HepG2 (cell line): ENCODE data around the gene RALB. TPM values are rescaled to one million over a fixed set of nuclear protein-coding genes. Genes with fewer than 3 reads are reported as not detected.

Source experiments
- ATAC-seq: fragments of 200-7000 bp; cut with Tn5 transposase; 3 replicates; pipeline ENCODE4 v1.9.1; 2020; ENCODE audit warnings: mild to moderate bottlenecking, moderate library complexity
- BruUV-seq: library from RNA; stranded (reverse); fragments of 400-500 nt; replicated peaks from 2 replicates; lab custom pipeline; 2021; lab: Mats Ljungman, UMichigan
- CTCF ChIA-PET: fragments of 300-600 bp; formaldehyde crosslinking; extraction: SDS; loops from one replicate; lab custom pipeline; 2021; ENCODE audit warnings: low total read pairs, inconsistent platforms, low intra/inter-chr PET ratio; lab: Yijun Ruan, JAX
- POLR2A ChIA-PET: fragments of 350-600 bp; sonication (Branson Sonifier 250); formaldehyde crosslinking; loops from one replicate; lab custom pipeline; 2020; ENCODE audit warnings: antibody characterized with exemption, inconsistent platforms; lab: Yijun Ruan, JAX
- DNase-seq: peaks from one replicate; pipeline ENCODE4 v3.0.0-alpha.2; 2015; ENCODE audit warnings: low spot score
- FAIRE-seq: peaks from 3 replicates; lab custom pipeline; 2011; peaks lifted over from hg19 to GRCh38; lab: Jason Lieb, UNC
- H2AFZ ChIP-seq: one replicate; pipeline ENCODE4 v1.6.1; 2011; ENCODE audit warnings: low read length, inconsistent platforms
- H3K27ac ChIP-seq: fragments of 300-600 bp; 3 replicates; pipeline ENCODE4 v1.8.0; 2011; ENCODE audit warnings: mixed run types, mild to moderate bottlenecking, mixed read lengths, low read length, inconsistent platforms; ENCODE audit not compliant: insufficient read depth; ENCODE audit errors: extremely low read length
- H3K27me3 ChIP-seq, 2 experiments: fragments of 200-600 bp in 1 of 2; 2 replicates in 1 of 2; 3 replicates in 1 of 2; pipeline versions ENCODE4 v1.6.0 to v1.8.0; 2011; ENCODE audit warnings: low read length in 2 of 2, mild to moderate bottlenecking in 2 of 2, moderate library complexity in 2 of 2, inconsistent platforms in 1 of 2; ENCODE audit not compliant: insufficient read depth in 2 of 2, control insufficient read depth in 1 of 2
- H3K36me3 ChIP-seq, 2 experiments: fragments of 200-600 bp in 1 of 2; replicated peaks in 1 of 2; 2 replicates in 1 of 2; 3 replicates in 1 of 2; pipeline versions ENCODE4 v1.5.1 to v1.8.0; 2011; ENCODE audit warnings: low read length in 2 of 2, inconsistent platforms in 1 of 2; ENCODE audit not compliant: insufficient read depth in 2 of 2, control insufficient read depth in 1 of 2
- H3K4me1 ChIP-seq: 2 replicates; pipeline ENCODE4 v1.5.1; 2012; ENCODE audit warnings: low read length, inconsistent platforms; ENCODE audit not compliant: insufficient read depth
- H3K4me2 ChIP-seq: 2 replicates; pipeline ENCODE4 v1.6.0; 2011; ENCODE audit warnings: low read depth, low read length, inconsistent platforms
- H3K4me3 ChIP-seq, 3 experiments: fragments of 200-600 bp in 1 of 3; sonication (generic), shearing (Covaris generic) in 1 of 3; replicated peaks in 1 of 3; 2 replicates each; pipeline ENCODE4 v1.5.1; 2011 to 2016; ENCODE audit warnings: low read length in 3 of 3, inconsistent platforms in 2 of 3, low read depth in 2 of 3, mild to moderate bottlenecking in 2 of 3, control low read depth in 1 of 3, mixed read lengths in 1 of 3; ENCODE audit not compliant: insufficient read depth in 1 of 3
- H3K79me2 ChIP-seq: one replicate; pipeline ENCODE4 v1.6.1; 2011; ENCODE audit warnings: low read length, inconsistent platforms; ENCODE audit not compliant: insufficient read depth
- H3K9ac ChIP-seq: 2 replicates; pipeline ENCODE4 v1.6.0; 2011; ENCODE audit warnings: mild to moderate bottlenecking, low read depth, low read length, inconsistent platforms; ENCODE audit not compliant: insufficient read depth
- H3K9me3 ChIP-seq: 2 replicates; pipeline ENCODE4 v1.5.1; 2012; ENCODE audit warnings: mild to moderate bottlenecking, low read length
- H4K20me1 ChIP-seq: 2 replicates; pipeline ENCODE4 v1.6.0; 2011; ENCODE audit warnings: inconsistent platforms, mild to moderate bottlenecking, low read length, moderate library complexity; ENCODE audit not compliant: insufficient read depth
- CEBPG ChIP-seq: IDR thresholded peaks from 2 replicates; pipeline ENCODE4 v1.6.1; 2016
- CREM ChIP-seq, 2 experiments: sonication (generic) in 1 of 2; formaldehyde crosslinking in 1 of 2; IDR thresholded peaks; 2 replicates each; pipeline versions ENCODE4 v1.4.0 to v1.6.1; 2016 to 2020; ENCODE audit warnings: antibody characterized with exemption in 1 of 2, mild to moderate bottlenecking in 1 of 2, missing genetic modification reagents in 1 of 2
- MAFF ChIP-seq: IDR thresholded peaks from 2 replicates; pipeline ENCODE4 v1.6.1; 2011; ENCODE audit warnings: low read depth, low read length, improper control_type of control experiment
- RARG ChIP-seq: sonication (generic); formaldehyde crosslinking; IDR thresholded peaks from 2 replicates; pipeline ENCODE4 v1.4.0; 2020; ENCODE audit warnings: low read depth, mild to moderate bottlenecking, missing genetic modification reagents
- THAP7 ChIP-seq: sonication (generic); formaldehyde crosslinking; IDR thresholded peaks from 2 replicates; pipeline ENCODE4 v1.8.1; 2023; ENCODE audit warnings: mild to moderate bottlenecking, missing genetic modification reagents
- TMF1 ChIP-seq: sonication (generic); formaldehyde crosslinking; IDR thresholded peaks from 2 replicates; pipeline ENCODE4 v1.8.1; 2022; ENCODE audit warnings: low read depth, missing genetic modification reagents
- YEATS4 ChIP-seq: sonication (generic); formaldehyde crosslinking; IDR thresholded peaks from 2 replicates; pipeline ENCODE4 v1.4.0; 2020; ENCODE audit warnings: missing genetic modification reagents, borderline replicate concordance
- ZMYM2 ChIP-seq: sonication (generic); formaldehyde crosslinking; IDR thresholded peaks from 2 replicates; pipeline ENCODE4 v1.8.0; 2022; ENCODE audit warnings: mild to moderate bottlenecking, missing genetic modification reagents
- ZNF292 ChIP-seq: sonication (generic); formaldehyde crosslinking; IDR thresholded peaks from 2 replicates; pipeline ENCODE4 v1.8.1; 2022; ENCODE audit warnings: mild to moderate bottlenecking, low read depth, missing genetic modification reagents, borderline replicate concordance
- ZNF414 ChIP-seq: sonication (generic); formaldehyde crosslinking; IDR thresholded peaks from 2 replicates; pipeline ENCODE4 v1.5.0; 2020; ENCODE audit warnings: missing genetic modification reagents
- ZNF777 ChIP-seq: sonication (generic); formaldehyde crosslinking; IDR thresholded peaks from 2 replicates; pipeline ENCODE4 v1.4.0; 2020; ENCODE audit warnings: missing genetic modification reagents
- WGBS: methylation state at CpG from one replicate; pipeline ENCODE4 v1.1.6; 2017; ENCODE audit warnings: low lambda C conversion rate; 5-methylcytosine and 5-hydroxymethylcytosine counted together
- in situ Hi-C: cut with HindIII; loops from 2 replicates; pipeline ENCODE4 v1.10.0; 2017; ENCODE audit warnings: low pct_unique_long_range_greater_than_20kb; ENCODE audit not compliant: extremely low pct_ligation_motif_present
- intact Hi-C: fragments of 100-400 bp; cut with micrococcal nuclease; formaldehyde crosslinking; loops from one replicate; pipeline ENCODE4 v1.10.0; 2022; ENCODE audit not compliant: unreplicated experiment
- polyA plus RNA-seq, 8 experiments: library from polyadenylated mRNA; depleted of rRNA in 3 of 8; stranded (reverse) in 7 of 8; unstranded in 1 of 8; fragments of >200 nt; fragmentation: Illumina TruSeq in 4 of 8; extraction: Trizol in 4 of 8; gene quantifications; 2 replicates each; pipeline versions ENCODE4 v1.2.1 to v1.2.3, GENCODE V29; 2011 to 2016; ENCODE audit warnings: low read depth in 4 of 8, missing spikeins in 1 of 8, mixed read lengths in 1 of 8; ENCODE audit not compliant: insufficient read depth in 1 of 8
- total RNA-seq, 5 experiments: library from RNA; depleted of rRNA; stranded (reverse); fragments of >200 nt; fragmentation: Illumina TruSeq; extraction: Trizol; gene quantifications; 2 replicates each; pipeline ENCODE4 v1.2.3, GENCODE V29; 2016; ENCODE audit warnings: low read depth in 1 of 5
- TF ChIP-seq, protein P1 (sequence below): sonication (generic); formaldehyde crosslinking; IDR thresholded peaks from 2 replicates; pipeline ENCODE4 v1.5.1; 2020; ENCODE audit warnings: missing genetic modification reagents, mild to moderate bottlenecking, borderline replicate concordance
- TF ChIP-seq, protein P2 (sequence below), 2 experiments: fragments of 450-650 bp in 1 of 2; sonication (generic) in 1 of 2; formaldehyde crosslinking; IDR thresholded peaks; 2 replicates each; pipeline versions ENCODE4 v1.5.0 to v1.8.0; 2020 to 2022; ENCODE audit warnings: mild to moderate bottlenecking in 1 of 2, missing genetic modification reagents in 1 of 2

The RALB gene
- total and polyA plus RNA-seq, 2 of the 13 experiments (the other 11 are each of a cell fraction or from before 2014, with no cell fraction given), result 37.8 to 43.2 TPM

- no peak overlapping the region for H2AFZ ChIP-seq
- ATAC-seq (no peak), DNase-seq (no peak), FAIRE-seq (no peak)
- no peak overlapping the region for H3K9ac ChIP-seq
- H3K4me2 ChIP-seq, result no peak overlapping the region
- no peak overlapping the region for H3K4me3 ChIP-seq
- H3K27ac ChIP-seq, result no peak overlapping the region
- no peaks in the 10 kb centered on the region for H3K4me1 ChIP-seq
- H3K36me3 ChIP-seq, result peaks cover 9 to 50% of the 10 kb centered on the region in 2 experiments; a peak in 4 of 5 replicates
- WGBS, result 96% methylated on average over 4 of the region's 4 CpGs
- no peaks in the 10 kb centered on the region for H3K9me3 ChIP-seq
- H3K27me3 ChIP-seq, result no peaks in the 10 kb centered on the region
- no TSS peak for BruUV-seq
- CTCF ChIA-PET, result no interaction called here
- H4K20me1 ChIP-seq, result no peaks in the 10 kb centered on the region
- POLR2A ChIA-PET, result no interaction called here
- in situ Hi-C loops, result no loop called here
- TF ChIP-seq CEBPG (CRISPR knock-in tag) (no peak), CREM (IDR thresholded peaks at IDR 0.05) (no peak), CREM (CRISPR knock-in tag; IDR thresholded peaks at IDR 0.05) (no peak), ZNF777 (CRISPR knock-in tag) (no peak), RARG (CRISPR knock-in tag) (no peak), TMF1 (CRISPR knock-in tag) (no peak), ZMYM2 (no peak), ZNF414 (CRISPR knock-in tag) (no peak), YEATS4 (CRISPR knock-in tag) (no peak), MAFF (no peak), THAP7 (no peak), ZNF292 (CRISPR knock-in tag) (no peak)
- TF ChIP-seq, protein P1, sequence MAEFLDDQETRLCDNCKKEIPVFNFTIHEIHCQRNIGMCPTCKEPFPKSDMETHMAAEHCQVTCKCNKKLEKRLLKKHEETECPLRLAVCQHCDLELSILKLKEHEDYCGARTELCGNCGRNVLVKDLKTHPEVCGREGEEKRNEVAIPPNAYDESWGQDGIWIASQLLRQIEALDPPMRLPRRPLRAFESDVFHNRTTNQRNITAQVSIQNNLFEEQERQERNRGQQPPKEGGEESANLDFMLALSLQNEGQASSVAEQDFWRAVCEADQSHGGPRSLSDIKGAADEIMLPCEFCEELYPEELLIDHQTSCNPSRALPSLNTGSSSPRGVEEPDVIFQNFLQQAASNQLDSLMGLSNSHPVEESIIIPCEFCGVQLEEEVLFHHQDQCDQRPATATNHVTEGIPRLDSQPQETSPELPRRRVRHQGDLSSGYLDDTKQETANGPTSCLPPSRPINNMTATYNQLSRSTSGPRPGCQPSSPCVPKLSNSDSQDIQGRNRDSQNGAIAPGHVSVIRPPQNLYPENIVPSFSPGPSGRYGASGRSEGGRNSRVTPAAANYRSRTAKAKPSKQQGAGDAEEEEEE (CRISPR knock-in tag), result no peak
- TF ChIP-seq, protein P2, sequence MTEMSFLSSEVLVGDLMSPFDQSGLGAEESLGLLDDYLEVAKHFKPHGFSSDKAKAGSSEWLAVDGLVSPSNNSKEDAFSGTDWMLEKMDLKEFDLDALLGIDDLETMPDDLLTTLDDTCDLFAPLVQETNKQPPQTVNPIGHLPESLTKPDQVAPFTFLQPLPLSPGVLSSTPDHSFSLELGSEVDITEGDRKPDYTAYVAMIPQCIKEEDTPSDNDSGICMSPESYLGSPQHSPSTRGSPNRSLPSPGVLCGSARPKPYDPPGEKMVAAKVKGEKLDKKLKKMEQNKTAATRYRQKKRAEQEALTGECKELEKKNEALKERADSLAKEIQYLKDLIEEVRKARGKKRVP (CRISPR knock-in tag; IDR thresholded peaks at IDR 0.05), result no peak
- TF ChIP-seq, all 625 proteins: peak for 0
- intact Hi-C loops, result no loop called here
- no peaks in the 10 kb centered on the region for H3K79me2 ChIP-seq
Observed at GRCh38 chr2:120291401-120292311, 39.0 kb downstream of the RALB start.
